GM12872 (cell line): Measurements from ENCODE around the gene ENOX1.

ENCODE experiments used
- TF ChIP-seq, protein P1 (sequence below): IDR thresholded peaks from 3 replicates; pipeline ENCODE4 v1.5.1; 2011; ENCODE audit warnings: low read depth, mild to moderate bottlenecking, low read length, moderate library complexity; ENCODE audit not compliant: insufficient read depth

ENOX1 gene

DNA sequence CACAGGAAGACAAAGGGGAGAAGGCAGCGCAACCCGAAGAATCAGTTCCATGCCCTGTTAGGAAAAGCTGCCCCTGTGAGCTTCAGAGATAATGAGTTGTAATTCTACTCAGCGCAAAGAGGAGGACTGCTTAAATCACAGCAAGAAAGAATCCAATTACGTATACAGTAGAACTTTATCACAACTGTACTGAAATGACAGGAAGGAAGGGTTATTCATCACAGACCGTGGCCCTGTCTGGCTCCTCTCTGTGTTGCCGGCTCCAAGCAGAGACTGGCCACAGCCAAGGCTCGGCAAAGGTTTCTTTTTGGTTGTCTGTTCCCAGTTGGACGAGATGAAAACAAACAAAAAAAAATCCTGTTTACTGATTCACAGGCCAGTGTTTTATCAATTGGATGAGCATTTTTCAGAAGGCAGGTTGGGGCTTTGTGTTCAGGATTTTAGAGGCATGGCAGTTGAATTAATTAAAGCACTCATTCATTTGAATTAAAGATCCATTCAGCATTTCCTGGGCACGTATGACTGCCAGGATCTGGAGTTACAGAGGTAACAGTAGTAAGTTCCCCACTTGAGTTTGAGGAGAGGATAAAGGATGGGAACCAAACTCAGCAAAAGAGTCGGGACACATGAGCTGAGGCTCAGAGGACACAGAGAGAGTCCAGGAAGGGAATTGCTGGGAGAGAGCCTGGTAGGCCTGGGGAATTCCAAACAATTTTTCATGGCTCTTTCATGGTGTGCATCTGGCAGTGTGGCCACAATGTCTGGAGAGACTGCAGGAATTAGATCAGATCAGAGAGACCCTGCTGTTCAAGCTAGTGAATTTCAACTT, 422.3 kb downstream of the ENOX1 start:
- TF ChIP-seq, protein P1, sequence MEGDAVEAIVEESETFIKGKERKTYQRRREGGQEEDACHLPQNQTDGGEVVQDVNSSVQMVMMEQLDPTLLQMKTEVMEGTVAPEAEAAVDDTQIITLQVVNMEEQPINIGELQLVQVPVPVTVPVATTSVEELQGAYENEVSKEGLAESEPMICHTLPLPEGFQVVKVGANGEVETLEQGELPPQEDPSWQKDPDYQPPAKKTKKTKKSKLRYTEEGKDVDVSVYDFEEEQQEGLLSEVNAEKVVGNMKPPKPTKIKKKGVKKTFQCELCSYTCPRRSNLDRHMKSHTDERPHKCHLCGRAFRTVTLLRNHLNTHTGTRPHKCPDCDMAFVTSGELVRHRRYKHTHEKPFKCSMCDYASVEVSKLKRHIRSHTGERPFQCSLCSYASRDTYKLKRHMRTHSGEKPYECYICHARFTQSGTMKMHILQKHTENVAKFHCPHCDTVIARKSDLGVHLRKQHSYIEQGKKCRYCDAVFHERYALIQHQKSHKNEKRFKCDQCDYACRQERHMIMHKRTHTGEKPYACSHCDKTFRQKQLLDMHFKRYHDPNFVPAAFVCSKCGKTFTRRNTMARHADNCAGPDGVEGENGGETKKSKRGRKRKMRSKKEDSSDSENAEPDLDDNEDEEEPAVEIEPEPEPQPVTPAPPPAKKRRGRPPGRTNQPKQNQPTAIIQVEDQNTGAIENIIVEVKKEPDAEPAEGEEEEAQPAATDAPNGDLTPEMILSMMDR = no peak

DNA sequence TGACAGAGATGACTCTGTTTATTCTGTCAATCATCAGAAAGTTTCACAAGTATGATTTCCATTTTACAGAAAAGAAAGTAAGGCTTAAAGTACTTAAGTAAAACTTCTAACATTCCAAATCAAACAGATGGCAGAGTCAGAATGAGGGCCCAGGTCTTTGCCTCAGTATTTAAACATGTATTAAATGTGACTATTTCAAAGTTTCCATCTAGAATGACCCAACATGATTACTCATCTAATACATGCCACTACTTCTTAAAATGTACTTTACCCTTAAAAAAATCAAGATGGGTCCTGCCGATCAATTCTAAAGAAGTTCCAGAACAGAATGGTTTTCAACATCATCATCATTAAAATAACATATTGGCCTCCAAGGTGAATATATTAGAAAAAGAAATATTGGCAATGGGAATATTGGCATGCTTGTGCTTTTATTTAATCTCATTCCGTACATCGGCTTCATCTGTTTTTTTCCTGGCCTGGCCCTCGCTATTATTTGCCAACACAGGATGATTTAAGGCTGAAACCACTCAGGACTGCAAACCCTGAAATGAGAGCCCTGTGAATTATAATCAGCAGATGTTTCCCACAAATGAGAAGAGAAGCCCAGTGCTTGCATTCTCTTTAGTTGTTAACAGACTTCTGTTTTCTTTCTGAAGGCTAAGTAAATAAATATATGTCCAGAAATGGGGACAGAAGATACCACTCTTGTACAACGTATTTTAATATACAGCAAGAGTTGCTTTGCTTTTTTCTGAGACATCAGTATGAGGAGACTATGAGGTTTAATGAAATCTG, 423.4 kb downstream of the ENOX1 start:
- TF ChIP-seq, protein P1 = no peak

DNA sequence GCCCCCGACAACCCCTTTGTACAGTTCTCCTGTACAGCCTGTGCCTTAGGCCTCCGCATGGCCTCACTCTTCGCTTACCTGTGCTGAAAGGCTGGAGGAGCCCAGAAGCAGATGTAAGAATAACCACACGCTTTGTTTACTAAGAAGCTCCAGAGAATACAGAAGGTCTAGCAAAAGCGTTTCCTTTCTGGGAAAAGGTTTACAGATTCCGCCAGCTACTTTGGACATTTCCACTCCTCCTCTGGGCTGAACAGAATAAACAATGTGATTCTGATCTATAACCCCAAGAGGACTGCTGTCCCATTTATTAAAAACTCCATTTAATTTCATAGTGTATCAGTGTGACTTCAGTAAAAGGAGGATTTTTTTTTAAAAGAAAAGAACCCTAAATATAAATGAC, 424.2 kb downstream of the ENOX1 start:
- TF ChIP-seq, protein P1 = no peak

DNA sequence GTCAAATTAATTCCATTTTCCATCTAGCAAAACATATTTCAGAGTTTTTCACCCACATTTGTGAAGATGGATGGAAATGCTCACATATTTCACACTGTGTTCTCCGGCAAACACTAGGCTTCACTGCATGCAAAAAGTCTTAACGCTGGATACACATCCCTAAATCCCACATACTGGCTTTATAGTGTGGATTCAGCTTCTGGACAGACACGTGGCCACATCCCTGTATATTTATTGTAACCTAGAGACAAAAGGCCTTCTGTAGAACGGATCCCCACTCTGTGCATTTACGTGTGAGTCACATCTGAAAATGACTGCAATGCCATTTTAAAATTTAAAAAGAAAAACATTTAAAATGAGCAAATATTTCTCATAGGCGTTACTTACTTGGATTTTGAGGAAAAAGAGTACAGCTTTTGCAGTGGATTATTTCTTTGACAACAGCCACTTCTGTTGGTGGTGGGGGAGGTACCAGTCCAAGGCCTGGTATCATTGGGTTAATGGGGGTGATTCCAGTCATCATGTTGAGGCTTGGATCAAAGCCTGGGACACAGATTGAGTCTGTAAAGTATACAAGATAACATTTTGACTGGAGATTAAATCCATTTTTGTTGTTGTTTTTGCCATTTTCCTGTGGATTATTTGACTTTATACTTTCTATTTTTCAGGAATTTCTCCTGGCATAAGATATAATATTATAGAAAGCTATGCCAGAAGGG, 425.7 kb downstream of the ENOX1 start:
- TF ChIP-seq, protein P1 = no peak

DNA sequence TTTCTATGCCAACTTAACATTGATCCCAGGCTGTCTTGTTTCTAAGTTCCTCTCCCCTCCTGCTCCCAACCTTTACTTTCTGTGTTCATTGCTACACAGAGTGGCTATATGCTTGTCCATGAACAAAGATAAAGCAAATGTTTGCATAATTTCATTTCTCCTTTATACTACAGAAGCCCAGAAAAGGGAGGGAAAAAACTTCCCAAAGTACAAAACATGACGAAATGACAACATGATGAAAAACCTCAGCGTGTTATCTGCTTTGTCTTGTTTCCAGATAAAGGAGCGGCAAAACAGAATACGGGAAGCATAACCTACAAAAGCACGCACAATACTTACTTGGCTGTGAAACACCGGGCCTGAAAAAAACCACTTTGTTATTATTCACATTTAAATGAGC, 426.6 kb downstream of the ENOX1 start:
- TF ChIP-seq, protein P1 = no peak

DNA sequence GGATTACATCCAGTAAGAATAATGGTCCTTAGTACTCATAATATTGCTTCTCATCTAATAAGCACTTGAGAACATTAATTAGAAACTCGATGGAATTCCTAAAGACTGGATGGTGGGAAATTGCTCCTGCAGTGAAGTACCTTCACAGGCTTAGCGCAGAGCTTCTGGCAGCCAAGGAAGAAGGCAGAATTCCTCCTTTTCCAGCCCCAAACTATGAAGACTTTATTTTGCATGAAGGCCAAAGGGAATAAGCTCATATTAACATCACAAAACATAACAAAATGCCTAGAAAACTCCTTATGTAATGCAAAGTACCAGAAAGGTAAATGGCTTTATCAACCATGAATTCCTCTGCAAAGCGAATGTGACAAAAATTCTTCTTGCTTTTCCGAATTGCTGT, 427.2 kb downstream of the ENOX1 start:
- TF ChIP-seq, protein P1 = no peak

DNA sequence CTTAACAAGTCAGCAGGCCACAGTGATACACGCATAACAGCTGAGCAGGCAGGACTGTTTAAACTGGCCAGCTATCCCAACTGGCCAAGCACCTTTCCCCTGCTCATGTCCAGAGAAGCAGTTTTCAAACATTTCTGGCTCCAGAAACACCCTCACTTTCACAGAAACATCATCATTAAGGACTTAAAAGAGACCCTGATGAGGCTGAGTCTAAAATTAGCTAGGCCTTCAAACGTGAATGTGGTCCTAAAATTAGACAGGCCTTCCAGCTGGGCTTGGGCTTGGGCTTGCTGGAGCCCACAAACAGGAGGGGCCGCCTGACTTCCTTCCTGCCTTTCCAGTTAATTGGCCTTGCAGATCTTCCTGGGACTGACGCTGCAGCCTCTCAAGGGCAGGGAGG, 429.2 kb downstream of the ENOX1 start:
- TF ChIP-seq, protein P1 = no peak
